Retinal pigment epithelial cell (primary cell): ENCODE data around the gene ATRNL1.

Experiments used
- DNase-seq: peaks from one replicate; pipeline ENCODE4 v3.0.0-alpha.2; 2010; ENCODE audit warnings: low read depth
- H3K4me3 ChIP-seq: 2 replicates; pipeline ENCODE4 v1.5.1; 2011; ENCODE audit warnings: mild to moderate bottlenecking, low read length, control low read depth, moderate library complexity
- TF ChIP-seq, protein P1 (sequence below): conservative IDR thresholded peaks from 2 replicates; pipeline ENCODE4 v1.5.1; 2011; ENCODE audit warnings: low read depth, low read length, control low read depth, inconsistent platforms

Gene ATRNL1

DNA sequence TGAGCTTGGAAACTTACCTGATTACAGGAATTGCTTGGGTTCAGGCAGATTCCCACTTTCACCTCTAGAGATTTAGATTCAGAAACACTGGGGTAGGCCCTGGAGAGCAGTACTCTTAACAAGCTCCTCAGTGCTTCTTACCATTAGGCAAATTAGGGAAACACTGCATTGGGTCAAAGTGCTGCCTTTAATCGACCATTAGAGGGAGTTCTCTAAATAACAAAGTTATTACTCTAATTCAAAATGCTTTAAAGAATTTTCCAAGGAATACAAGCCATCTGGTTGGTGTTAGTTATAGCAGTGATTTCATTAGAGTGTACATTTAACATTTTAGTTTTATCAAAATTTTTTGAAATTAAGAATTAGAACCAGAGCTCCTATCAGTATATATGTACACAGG, 855.3 kb downstream of the ATRNL1 start:
- TF ChIP-seq, protein P1, sequence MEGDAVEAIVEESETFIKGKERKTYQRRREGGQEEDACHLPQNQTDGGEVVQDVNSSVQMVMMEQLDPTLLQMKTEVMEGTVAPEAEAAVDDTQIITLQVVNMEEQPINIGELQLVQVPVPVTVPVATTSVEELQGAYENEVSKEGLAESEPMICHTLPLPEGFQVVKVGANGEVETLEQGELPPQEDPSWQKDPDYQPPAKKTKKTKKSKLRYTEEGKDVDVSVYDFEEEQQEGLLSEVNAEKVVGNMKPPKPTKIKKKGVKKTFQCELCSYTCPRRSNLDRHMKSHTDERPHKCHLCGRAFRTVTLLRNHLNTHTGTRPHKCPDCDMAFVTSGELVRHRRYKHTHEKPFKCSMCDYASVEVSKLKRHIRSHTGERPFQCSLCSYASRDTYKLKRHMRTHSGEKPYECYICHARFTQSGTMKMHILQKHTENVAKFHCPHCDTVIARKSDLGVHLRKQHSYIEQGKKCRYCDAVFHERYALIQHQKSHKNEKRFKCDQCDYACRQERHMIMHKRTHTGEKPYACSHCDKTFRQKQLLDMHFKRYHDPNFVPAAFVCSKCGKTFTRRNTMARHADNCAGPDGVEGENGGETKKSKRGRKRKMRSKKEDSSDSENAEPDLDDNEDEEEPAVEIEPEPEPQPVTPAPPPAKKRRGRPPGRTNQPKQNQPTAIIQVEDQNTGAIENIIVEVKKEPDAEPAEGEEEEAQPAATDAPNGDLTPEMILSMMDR, result peak; percentile 54
- no peak overlapping the region for H3K4me3 ChIP-seq
- no peak for DNase-seq

DNA sequence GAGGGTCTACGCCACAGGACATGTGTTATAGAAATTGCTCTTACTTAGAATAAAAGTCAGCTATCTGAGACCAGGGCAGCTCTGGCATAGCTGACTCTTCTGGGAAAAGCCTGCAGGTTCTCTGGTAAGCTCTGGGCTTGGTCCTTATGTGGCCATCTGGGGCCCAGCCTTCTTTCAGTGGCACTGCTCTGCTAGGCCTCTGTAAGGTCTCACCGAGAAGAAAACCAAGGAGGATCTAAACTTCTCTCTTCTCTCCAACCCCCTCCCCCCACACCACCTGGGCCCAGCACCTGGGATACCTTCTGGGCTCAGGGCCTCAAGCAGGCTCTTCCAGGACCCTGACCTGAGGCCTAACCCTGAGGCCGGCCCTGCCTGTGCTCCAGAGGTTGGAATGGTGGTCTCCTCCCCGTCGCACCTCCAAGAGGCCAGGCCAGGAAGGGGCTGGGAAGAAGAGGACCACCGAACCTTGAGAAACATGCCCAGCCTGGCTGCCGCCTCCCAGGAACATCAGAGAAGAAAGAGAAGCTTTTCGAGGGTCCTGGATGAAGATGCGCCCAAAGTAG, 856.2 kb downstream of the ATRNL1 start:
- no peak overlapping the region for H3K4me3 ChIP-seq
- no peak for DNase-seq
- TF ChIP-seq, protein P1, result no peak

DNA sequence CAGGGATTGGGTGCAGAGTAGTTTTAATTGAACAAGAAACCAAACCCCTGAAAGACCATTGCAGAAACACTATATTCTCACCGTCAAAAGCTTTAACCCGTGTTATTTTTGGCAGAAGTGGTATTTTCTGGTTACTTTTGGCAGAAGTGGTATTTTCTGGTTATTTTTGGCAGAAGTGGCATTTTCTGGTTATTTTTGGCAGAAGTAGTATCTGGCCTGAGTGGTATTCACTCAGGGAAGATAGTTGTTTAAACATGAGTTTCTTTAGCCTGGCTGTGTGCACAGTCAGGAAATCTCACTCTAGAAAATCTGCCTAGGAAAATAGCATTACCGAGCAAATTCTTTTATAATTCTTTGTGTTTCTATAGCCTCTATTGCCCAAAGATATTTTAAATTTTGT, 857.2 kb downstream of the ATRNL1 start:
- no peak overlapping the region for H3K4me3 ChIP-seq
- DNase-seq, result no peak
- TF ChIP-seq, protein P1, result no peak

DNA sequence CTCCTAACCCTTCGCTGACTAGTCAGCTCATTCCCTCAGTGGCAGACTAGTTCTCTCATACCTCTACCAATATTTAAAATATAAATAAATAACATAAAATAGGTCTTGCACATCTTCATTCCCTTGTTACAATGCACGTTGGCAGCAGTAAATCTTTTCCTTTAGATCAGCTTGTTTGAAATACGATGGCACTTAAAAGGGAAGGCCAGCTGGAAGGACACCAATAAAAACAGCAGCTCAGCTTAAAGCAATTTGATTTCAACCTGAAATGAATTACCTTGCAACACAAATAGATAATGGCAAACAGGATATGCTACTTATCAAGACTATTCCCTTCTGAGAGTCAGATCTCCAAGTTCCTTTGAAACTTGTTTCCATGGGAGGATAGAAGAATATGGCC, 858.1 kb downstream of the ATRNL1 start:
- DNase-seq, result no peak
- TF ChIP-seq, protein P1, result no peak
- no peak overlapping the region for H3K4me3 ChIP-seq

DNA sequence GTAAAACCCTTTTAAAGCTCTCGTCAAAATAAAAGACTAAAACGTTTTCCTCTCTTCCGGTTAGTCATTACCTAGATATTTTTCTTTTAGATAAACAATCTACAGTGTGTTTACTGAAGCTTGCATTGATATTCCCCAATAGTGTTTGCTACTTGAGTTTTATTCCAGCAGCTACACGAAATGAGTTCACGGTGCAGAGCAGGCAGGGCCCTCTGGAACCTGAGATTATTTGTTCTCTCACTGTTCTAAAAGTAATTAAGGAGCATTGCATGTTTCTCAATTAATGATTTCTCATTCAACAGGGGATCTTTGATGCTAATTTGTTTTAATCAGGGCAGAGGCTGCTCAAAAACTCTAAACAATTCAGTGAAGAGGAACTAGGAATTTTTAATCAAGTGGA, 860.1 kb downstream of the ATRNL1 start:
- TF ChIP-seq, protein P1, result no peak
- DNase-seq, result no peak
- no peak overlapping the region for H3K4me3 ChIP-seq

DNA sequence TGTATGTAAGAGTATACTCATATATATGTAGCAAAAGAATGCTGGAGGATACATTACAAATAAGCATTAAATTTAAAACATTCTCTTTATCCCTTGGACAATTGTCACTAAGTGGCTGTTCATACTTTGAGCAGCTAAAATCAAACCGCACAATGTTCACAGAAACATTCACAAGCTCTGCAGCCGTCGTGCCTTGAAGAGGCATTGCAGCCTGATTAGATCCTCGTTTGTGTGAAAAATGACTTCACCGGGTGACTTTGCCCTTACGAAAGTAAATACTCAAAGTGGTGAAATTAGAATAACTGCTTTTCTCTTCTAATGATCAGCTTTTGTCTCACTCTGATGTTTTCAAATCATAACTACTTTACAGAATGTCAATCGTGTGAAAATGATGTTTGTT, 860.8 kb downstream of the ATRNL1 start:
- TF ChIP-seq, protein P1, result no peak
- DNase-seq, result no peak
- no peak overlapping the region for H3K4me3 ChIP-seq

DNA sequence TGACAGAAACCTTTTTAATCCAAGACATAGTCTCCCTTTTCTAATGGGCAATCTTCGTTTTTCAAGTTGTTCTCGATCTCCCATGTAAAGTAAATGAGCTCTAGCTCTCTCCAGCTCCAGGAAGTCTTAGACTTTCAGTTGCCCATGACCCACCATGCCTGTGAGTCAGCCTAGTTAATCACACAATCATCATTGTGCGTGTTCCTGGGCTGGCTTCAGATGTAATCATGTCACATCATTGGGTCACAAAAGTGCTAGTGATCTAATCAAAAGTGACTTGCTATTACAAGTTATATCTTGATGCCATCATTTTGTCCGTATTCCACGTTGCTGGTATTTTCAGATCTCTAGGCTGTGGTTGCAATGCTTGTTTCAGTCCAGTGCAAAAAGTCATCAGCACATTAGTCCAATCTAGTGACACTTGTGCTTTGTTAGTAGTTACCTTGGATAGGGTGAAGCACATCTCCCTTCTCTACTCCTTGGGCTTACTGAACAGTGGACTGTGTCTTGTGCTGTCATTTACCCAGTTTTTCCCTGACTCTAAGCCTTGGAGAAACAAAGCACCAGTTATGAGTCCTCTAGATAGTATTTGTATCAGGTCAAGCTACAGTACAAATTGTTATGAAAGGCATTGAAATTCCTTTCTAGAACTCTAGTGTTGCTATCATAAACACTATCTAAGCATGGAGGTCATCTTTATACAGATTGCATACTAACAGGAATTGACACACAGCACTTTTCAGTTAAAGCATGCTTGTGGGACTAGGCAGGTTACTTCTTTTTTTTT, 863.3 kb downstream of the ATRNL1 start:
- no peak for DNase-seq
- TF ChIP-seq, protein P1, result no peak
- no peak overlapping the region for H3K4me3 ChIP-seq
